Heart left ventricle (tissue), 13 donors: ENCODE measurements around the gene PBLD.

Experiments
- POLR2A ChIP-seq, 2 donors: fragments of 450-650 bp; IDR thresholded peaks; one replicate each; pipeline ENCODE4 v1.6.1; 2017; ENCODE audit warnings: antibody characterized with exemption in 2 of 2, mild to moderate bottlenecking in 2 of 2, moderate library complexity in 2 of 2
- TF ChIP-seq, protein P1 (sequence below), 12 donors: fragments of 200-600 bp; sonication (generic) in 4 of 12; IDR thresholded peaks; one replicate each; pipeline versions ENCODE4 v1.5.0 to v1.8.0; 2018 to 2022; ENCODE audit warnings: antibody characterized with exemption in 12 of 12, mild to moderate bottlenecking in 5 of 12
- donor health status: ischemic (EF 13 %, LVEDD 7.1; RV severe dilation, severe dysfunction).
- donor health status: DM: no; HTN: yes; CAD: no.
- donor health status: DM: no; HTN: no; CAD: no.
- donor health status: ischemic (EF 25% LVEDD 6.9; RV normal size, moderate dysfunction).
- donor health status: ischemic (EF 25% LVEDD 5.7; RV mildly dilated, moderate dysfunction).
- donor health status: ischemic (EF 35%, LVEDD 5.7; RV mildly dilated, moderate dysfunction).
- donor health status: nonischemic (EF 11% LVEDD 7.7; RV severe dilation, severe dysfunction).
- donor health status: DM: yes; HTN: yes; CAD: no.
- donor health status: PGD.
- donor health status: ischemic (EF 29% LVEDD 5.4; RV normal size, mild dysfunction).
- donor health status: nonischemic (EF 23%, LVEDD 6.1; RV moderate dilation, normal function).

- TF ChIP-seq, protein P1, sequence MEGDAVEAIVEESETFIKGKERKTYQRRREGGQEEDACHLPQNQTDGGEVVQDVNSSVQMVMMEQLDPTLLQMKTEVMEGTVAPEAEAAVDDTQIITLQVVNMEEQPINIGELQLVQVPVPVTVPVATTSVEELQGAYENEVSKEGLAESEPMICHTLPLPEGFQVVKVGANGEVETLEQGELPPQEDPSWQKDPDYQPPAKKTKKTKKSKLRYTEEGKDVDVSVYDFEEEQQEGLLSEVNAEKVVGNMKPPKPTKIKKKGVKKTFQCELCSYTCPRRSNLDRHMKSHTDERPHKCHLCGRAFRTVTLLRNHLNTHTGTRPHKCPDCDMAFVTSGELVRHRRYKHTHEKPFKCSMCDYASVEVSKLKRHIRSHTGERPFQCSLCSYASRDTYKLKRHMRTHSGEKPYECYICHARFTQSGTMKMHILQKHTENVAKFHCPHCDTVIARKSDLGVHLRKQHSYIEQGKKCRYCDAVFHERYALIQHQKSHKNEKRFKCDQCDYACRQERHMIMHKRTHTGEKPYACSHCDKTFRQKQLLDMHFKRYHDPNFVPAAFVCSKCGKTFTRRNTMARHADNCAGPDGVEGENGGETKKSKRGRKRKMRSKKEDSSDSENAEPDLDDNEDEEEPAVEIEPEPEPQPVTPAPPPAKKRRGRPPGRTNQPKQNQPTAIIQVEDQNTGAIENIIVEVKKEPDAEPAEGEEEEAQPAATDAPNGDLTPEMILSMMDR (IDR thresholded peaks at IDR 0.05): no peak
- no peak for TF ChIP-seq POLR2A (IDR thresholded peaks at IDR 0.05)
Observed at GRCh38 chr10:68239069-68239468, 93.7 kb downstream of the PBLD start.
